GM21423 (cell line): ENCODE results near the gene CYSRT1.

Experiments
- ATAC-seq: cut with Tn5 transposase; IDR thresholded peaks from one replicate; pipeline ENCODE4 v1.9.1; 2021; ENCODE audit warnings: mild to moderate bottlenecking, moderate library complexity; ENCODE audit not compliant: unreplicated experiment

The CYSRT1 gene

GRCh38 chr9:137223078-137223970 lies 1.6 kb upstream of the CYSRT1 start:
- ATAC-seq: peak; percentile 77

GRCh38 chr9:137225699-137226331 lies 841 bp downstream of the CYSRT1 start:
- ATAC-seq: no peak

DNA sequence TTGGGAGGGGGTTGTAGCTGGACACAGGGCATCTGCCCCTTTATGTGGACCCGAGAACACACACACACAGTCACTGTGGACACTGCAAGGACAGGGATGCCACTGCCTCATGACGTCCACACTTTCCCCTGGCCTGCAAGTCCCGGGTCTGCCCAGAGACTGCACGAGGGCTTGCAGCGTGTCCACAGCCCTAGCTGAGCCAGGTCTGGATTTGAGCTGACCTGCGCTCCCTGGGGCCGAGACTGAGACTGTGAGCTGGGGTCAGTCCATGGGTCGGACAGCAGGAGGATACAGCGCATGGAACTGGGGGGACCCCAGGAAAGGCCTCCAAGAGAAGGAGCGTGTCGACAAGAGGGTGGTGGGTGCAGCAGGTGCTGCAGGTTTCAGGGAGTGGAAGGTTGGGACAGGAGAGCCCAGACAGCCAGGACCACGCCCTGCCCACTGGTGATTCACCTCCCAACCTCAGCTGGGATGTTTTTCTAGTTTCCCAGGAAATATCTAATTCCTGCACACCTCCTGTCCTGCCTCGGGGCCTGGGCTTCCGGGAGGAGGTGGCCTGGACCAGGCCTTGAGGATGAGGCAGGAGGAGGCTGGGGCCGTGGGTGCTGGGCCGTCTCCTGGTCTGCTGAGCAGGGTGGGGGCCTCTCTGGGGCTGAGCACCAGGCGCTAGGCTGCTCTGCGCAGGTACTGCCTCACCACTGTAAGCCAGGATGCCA lies 1.5 kb downstream of the CYSRT1 start:
- no peak for ATAC-seq

DNA sequence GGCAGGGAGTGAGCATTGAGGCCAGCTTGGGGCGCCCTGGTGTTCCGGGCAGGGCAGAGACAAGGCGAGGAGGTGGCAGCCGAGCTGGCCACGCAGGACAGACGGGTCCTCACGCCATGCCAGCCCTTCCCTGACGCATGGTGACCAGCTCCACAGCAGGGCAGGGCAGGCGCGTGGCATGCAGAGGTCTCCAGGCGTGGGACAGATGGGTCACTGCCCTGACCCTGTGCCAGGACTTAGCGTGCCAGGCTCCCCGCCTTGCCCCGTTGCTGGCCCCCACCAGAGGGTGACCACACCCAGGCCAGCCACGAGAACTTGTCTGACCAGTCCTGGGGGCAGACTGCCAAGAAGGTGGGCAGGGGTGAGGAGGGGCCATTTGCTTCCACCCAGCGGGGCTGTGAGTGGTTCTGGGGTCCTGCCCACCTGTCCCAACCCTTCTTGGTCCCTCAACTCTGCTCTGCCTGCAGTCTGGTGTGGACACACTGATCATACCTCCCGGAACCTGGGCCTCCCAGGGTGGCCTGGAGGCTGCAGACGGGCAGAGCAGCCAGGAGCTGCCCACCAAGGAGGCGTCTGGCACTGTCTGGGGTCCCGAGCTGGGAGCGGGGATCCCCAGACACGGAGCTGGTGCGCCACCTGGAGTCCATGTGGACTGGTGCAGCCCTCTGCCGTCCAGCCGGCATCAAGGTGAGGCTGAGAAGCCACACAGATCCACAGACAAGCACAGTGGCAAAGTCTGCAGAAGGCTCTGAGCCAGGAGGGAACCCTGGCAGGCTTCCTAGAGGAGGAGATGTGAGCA lies 2.3 kb downstream of the CYSRT1 start, which contains the start of gene RNF224:
TSS of gene RNF224 (plus strand) at position 449 of the 799 bp plus-strand sequence. CDS start 834 bp downstream, outside the sequence.
- no peak for ATAC-seq

GRCh38 chr9:137227853-137228505 lies 3.0 kb downstream of the CYSRT1 start:
- ATAC-seq: no peak

DNA sequence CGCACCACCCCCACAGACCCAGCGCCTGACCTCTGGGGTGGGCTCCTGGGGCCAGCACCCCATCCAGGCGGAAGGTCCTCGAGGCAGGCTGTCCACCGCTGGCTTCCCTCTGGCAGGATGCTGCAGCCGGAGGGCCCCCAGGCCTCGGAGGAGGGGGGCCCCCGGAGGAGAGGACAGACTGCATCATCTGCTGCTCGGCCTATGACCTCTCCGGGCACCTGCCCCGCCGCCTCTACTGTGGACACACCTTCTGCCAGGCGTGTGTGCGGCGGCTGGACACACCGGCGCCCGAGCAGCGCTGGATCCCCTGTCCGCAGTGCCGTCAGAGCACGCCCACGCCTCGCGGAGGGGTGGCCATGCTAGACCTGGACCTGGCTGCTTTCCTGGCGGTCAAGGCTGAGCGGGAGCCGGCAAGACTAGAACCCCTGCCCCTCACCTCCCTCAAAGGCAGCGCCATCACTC lies 3.6 kb downstream of the CYSRT1 start:
- no peak for ATAC-seq

DNA sequence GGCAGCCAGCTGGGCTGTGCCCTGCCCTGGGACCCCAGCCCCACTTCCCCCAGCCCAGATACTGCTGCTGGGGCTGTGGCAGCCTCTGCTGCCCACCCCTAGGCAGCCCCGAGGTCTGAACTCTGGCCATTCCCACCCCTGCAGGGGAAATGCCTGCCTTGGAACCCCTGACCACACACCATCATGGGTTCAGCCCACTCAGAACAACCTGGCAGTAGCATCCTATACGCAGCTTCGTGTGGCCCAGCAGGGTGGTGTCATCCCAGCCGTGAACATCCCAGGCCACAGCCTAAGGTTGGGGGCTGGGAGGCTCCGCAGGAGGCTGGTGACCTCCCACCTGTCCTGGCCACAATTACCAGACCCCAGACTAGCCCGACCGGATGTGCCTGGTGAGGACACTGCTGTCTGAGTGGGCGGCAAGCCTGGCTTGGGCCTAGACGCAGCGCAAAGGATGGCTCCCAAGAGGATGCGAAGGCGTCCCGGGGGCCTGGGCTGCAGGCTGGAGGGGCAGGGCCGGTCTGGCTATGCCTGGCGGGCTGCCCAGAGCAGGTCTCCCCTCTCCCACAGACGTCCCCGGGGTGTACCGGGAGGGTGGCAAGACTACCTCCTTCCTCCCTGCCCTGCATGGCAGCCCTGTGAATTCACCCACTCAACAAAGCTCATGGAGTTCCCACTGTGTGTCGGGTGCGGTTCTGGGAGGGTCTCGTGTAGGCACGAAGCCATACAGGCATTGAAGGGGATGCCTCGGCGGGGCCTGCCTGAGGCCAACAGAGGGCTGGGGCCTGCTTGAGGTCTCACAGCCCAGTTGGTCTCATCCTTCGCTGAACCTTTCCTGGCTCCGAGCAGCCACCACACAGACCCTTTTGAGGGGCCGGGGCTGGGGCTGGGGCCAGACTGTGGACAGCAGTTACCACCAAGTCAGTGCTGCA lies 4.3 kb downstream of the CYSRT1 start:
- no peak for ATAC-seq

GRCh38 chr9:137229903-137230704 lies 5.1 kb downstream of the CYSRT1 start:
- no peak for ATAC-seq

DNA sequence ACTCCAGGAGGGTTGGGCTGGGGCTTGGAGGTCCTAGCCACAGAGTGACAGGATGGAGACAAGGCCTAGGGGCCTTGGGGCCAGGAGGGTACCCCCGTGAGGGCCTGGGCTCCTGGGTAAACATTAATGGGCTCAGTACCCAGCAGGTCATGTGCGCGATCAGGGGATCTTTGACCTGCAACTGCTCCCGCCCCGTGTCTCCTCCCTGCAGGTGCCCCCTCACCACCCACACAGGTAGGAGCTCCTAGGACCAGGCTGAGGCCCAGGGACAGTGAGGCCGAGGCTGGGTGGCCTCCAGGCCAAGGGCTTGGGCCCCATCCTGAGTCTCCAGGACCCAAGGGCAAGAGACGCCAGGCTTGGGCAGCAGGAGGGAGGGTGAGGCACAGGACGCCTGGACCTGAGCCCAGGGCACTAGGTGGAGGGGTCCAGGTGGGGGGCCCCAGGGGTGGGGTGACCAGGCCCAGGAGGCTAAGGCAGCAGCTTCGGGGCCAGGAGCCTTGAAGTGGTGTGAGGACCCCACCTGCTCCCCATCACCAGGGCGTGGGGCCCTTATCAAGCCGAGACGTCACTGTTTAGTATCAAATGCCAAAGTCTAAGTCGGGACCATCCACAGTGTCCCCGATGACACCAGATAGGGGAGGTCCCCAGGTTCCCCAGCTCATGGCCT lies 5.9 kb downstream of the CYSRT1 start, which contains the start of gene SLC34A3:
TSS of gene SLC34A3 (plus strand) at position 197 of the 667 bp plus-strand sequence. CDS start 802 bp downstream, outside the sequence.
- no peak for ATAC-seq

GRCh38 chr9:137231372-137232039 lies 6.5 kb downstream of the CYSRT1 start:
- no peak for ATAC-seq

DNA sequence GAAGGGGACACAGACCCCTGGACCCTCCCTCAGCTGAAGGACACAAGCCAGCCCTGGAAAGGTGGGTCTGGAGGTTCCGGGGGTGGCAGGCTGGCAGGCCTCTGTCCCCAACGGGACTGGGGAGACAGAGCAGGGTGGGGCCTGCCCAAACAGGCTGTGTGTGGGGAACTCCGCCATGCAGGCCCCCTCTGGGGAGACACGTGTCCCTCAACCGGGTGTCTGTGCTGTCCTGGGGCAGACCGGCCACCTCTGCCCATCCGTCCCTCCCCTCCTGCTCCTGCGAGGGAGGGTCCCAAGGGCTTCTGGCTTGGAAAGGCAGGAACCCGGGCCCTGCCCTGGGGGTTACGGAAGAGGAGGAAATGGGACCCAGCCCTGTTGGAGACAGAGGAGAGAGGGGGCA lies 7.1 kb downstream of the CYSRT1 start:
- ATAC-seq: no peak

- ATAC-seq: no peak
These were observed 7.5 kb downstream of the CYSRT1 start for GRCh38 chr9:137232510-137232909.

DNA sequence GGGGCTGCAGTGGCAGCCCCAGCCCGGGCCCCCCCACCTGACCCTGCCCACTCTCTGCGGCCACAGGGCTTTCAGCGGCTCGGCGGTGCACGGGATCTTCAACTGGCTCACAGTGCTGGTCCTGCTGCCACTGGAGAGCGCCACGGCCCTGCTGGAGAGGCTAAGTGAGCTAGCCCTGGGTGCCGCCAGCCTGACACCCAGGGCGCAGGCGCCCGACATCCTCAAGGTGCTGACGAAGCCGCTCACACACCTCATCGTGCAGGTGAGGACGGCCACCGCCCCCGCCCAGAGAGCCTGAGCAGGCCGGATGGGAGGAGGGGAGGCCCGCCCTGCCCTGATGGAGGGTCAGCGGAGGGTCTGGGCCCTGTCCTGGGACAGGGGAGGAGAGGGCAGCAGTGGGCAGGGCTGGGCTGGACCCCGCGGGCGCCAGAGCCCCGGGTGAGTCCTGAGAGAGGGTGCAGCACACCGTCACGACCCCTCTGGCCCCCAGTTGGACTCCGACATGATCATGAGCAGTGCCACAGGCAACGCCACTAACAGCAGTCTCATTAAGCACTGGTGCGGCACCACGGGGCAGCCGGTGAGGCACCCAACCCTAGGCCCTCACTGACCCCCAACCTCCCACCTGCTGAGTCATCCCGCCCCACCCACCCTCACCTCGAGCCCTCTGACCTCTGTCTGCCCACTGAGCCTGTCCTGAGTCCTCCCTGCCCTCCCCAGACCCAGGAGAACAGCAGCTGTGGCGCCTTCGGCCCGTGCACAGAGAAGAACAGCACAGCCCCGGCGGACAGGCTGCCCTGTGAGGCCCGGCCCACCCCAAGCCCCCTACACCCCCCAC lies 8.4 kb downstream of the CYSRT1 start:
- ATAC-seq: no peak

DNA sequence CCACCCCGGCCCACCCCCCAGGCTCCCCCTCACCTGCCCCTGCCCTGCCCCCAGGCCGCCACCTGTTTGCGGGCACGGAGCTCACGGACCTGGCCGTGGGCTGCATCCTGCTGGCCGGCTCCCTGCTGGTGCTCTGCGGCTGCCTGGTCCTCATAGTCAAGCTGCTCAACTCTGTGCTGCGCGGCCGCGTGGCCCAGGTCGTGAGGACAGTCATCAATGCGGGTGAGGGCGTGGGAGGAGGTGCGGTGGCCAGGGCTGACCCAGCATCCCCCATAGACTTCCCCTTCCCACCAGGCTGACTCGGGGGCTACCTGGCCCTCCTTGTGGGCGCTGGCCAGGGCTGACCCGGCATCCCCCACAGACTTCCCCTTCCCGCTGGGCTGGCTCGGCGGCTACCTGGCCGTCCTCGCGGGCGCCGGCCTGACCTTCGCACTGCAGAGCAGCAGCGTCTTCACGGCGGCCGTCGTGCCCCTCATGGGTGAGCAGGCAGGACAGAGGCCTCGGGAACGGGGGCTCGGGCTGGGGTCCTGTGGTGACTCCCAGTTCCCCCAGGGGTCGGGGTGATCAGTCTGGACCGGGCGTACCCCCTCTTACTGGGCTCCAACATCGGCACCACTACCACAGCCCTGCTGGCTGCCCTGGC lies 9.2 kb downstream of the CYSRT1 start:
- ATAC-seq: no peak

- no peak for ATAC-seq
These were observed 9.9 kb downstream of the CYSRT1 start for GRCh38 chr9:137234758-137235423.
